ENCODE data around the gene PRR30. TPM values are rescaled to one million over a fixed set of nuclear protein-coding genes. Genes with fewer than 3 reads are reported as not detected.

Gene PRR30
- total RNA-seq, 1 experiment from 2014 or later = not detected

DNA sequence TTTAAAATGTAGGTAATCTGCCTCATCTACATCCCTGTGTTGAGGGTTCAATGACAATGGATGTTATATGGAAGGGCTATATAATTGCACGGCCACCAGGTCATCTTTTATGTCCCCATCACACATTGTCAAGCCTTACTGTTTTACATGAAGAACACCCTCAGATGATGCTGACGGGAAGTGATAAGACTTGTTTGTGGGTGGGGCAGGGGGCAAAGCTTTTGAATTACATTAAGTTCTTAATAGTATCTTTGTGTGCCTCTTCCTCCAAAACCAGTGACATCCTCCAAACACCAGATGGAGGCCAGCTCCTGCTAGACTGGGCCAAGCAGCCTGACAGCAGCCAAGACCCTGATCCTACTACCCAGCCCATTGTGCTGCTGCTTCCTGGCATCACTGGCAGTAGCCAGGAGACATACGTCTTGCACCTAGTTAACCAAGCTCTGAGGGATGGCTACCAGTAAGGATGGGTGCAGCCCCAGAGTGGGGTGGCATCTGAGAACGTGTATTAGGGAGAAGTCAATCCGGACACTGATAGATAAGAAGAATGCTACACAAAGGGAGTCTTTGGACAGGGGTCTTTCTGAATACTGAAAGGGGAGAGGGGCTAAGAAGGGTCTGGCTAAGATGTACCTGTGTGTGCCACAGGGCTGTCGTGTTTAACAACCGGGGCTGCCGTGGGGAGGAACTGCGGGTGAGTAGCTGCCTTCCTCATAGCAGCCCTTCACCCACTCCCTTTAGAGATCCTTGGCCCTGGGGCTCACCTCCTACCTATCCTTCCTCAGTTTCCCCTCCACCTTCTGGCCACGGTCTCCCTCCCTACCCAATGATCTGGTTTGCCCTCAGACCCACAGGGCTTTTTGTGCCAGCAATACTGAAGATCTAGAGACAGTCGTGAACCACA is 10.3 kb downstream of the PRR30 start:
- Mint-ChIP-seq H3K4me1 (ENCODE audit: low read depth, unreplicated experiment) (peaks cover 17% of the 10 kb centered on the region), H3K36me3 (ENCODE audit: insufficient read depth, unreplicated experiment) (peaks cover 17% of the 10 kb centered on the region), H3K27me3 (ENCODE audit: unreplicated experiment) (no peaks in the 10 kb centered on the region), H3K4me3 (ENCODE audit: low read depth, unreplicated experiment) (no peak overlapping the region), H3K9me3 (ENCODE audit: low read depth, unreplicated experiment) (no peaks in the 10 kb centered on the region), H3K27ac (ENCODE audit: unreplicated experiment) (no peak overlapping the region)
- DNase-seq = no peak
- no TSS peak for BruUV-seq (replicated peaks)
- TF ChIP-seq, protein P1, sequence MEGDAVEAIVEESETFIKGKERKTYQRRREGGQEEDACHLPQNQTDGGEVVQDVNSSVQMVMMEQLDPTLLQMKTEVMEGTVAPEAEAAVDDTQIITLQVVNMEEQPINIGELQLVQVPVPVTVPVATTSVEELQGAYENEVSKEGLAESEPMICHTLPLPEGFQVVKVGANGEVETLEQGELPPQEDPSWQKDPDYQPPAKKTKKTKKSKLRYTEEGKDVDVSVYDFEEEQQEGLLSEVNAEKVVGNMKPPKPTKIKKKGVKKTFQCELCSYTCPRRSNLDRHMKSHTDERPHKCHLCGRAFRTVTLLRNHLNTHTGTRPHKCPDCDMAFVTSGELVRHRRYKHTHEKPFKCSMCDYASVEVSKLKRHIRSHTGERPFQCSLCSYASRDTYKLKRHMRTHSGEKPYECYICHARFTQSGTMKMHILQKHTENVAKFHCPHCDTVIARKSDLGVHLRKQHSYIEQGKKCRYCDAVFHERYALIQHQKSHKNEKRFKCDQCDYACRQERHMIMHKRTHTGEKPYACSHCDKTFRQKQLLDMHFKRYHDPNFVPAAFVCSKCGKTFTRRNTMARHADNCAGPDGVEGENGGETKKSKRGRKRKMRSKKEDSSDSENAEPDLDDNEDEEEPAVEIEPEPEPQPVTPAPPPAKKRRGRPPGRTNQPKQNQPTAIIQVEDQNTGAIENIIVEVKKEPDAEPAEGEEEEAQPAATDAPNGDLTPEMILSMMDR (IDR thresholded peaks at IDR 0.05; ENCODE audit: unreplicated experiment) = no peak
- CTCF ChIA-PET = interaction anchor here (0.6 kb wide), 1 partner anchor 614 kb away, joined by 4 read pairs; no protein-coding TSS in a partner anchor
- intact Hi-C loops (cut with micrococcal nuclease; ENCODE audit: unreplicated experiment) = no loop called here

DNA sequence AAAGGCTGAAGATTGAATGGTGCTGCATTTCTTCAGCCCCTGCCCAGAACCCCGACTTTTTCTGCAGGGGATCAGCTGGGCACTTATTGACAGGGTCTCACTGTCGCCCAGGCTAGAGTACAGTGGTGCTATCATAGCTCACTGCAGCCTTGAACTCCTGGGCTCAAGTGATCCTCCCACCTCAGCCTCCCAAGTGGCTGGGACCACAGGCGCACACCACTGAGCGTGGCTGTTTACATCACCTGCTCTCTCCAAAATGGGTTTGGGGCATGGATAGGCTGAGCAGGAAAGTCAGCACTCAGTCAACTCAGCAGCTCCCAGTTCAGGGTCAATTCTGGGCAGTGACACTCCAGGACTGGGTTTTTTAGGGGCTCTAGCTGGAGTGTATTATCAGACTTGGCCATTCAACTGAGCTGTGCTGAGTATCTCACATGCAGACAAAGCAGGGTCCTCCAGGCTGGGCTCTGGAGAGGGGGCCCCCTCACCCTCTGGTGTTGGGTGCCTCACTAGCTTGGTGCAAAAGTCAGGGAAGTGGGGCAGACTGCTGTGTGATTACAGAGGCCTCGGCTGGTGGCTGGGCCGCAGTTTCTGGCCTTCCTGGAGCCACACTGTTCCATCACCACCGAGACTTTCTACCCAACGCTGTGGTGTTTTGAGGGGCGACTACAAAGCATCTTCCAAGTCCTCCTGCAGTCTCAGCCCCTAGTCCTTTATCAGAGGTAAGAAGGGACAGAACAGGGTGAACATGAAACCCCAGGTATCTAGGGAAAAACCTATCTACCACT is 11.1 kb downstream of the PRR30 start:
- no TSS peak for BruUV-seq (replicated peaks)
- Mint-ChIP-seq H3K4me1 (ENCODE audit: low read depth, unreplicated experiment) (peaks cover 12% of the 10 kb centered on the region), H3K4me3 (ENCODE audit: low read depth, unreplicated experiment) (no peak overlapping the region), H3K9me3 (ENCODE audit: low read depth, unreplicated experiment) (no peaks in the 10 kb centered on the region), H3K27me3 (ENCODE audit: unreplicated experiment) (peaks cover 5% of the 10 kb centered on the region), H3K27ac (ENCODE audit: unreplicated experiment) (no peak overlapping the region), H3K36me3 (ENCODE audit: insufficient read depth, unreplicated experiment) (peaks cover 18% of the 10 kb centered on the region)
- intact Hi-C loops (cut with micrococcal nuclease; ENCODE audit: unreplicated experiment) = no loop called here
- CTCF ChIA-PET = no interaction called here
- DNase-seq = no peak
- TF ChIP-seq, protein P1 (IDR thresholded peaks at IDR 0.05; ENCODE audit: unreplicated experiment) = no peak

DNA sequence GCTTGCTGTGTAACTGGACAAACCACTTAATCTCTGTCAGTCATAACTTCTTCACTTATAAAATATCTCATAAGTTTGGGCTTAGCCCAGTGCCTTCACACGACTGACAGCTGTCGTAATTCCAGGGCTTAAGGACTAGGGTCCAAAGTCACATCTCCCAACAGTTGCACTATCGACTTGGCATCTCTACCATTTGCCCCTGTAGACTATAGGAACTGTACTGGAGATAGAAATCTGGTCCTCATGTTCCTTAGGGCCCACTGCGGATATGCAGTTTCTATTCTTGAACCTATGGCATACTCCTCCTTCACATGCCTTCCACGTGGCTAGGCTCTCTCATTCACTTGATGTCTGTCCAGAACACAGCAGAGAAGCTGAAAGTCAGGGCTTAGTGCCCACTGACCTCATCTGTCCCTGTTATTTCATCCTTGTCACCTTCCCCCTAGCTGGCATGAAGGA is 12.9 kb downstream of the PRR30 start:
- H3K4me1 Mint-ChIP-seq (ENCODE audit: low read depth, unreplicated experiment) = peaks cover 8% of the 10 kb centered on the region
- H3K9me3 Mint-ChIP-seq (ENCODE audit: low read depth, unreplicated experiment) = no peaks in the 10 kb centered on the region
- BruUV-seq (replicated peaks) = TSS peak; percentile 8
- DNase-seq = no peak
- CTCF ChIA-PET = no interaction called here
- H3K4me3 Mint-ChIP-seq (ENCODE audit: low read depth, unreplicated experiment) = no peak overlapping the region
- H3K27me3 Mint-ChIP-seq (ENCODE audit: unreplicated experiment) = peaks cover 23% of the 10 kb centered on the region
- TF ChIP-seq, protein P1 (IDR thresholded peaks at IDR 0.05; ENCODE audit: unreplicated experiment) = no peak
- peaks cover 22% of the 10 kb centered on the region for H3K36me3 Mint-ChIP-seq (ENCODE audit: insufficient read depth, unreplicated experiment)
- peak overlapping the region; percentile 31 for H3K27ac Mint-ChIP-seq (ENCODE audit: unreplicated experiment)
- intact Hi-C loops (cut with micrococcal nuclease; ENCODE audit: unreplicated experiment) = no loop called here

DNA sequence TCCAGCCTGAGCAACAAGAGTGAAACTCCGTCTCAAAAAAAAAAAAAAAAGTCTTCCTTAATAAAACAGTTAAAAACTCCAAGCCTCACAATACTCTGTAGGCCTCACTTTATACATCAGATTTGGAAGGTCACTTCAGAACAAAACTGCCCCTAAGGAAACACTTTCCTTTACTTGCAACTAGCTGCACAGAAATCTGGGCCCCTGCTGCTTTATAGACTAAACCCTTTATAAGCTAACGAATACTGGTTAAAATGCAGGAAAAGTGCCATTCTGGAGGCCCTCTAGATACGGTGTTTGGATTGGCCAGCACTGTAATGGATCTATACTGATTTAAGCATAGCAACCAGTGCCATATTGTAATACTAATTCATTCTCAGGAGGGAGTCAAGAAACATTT is 14.1 kb downstream of the PRR30 start:
- peaks cover 8% of the 10 kb centered on the region for H3K4me1 Mint-ChIP-seq (ENCODE audit: low read depth, unreplicated experiment)
- H3K4me3 Mint-ChIP-seq (ENCODE audit: low read depth, unreplicated experiment) = no peak overlapping the region
- no TSS peak for BruUV-seq (replicated peaks)
- H3K36me3 Mint-ChIP-seq (ENCODE audit: insufficient read depth, unreplicated experiment) = peaks cover 22% of the 10 kb centered on the region
- TF ChIP-seq, protein P1 (IDR thresholded peaks at IDR 0.05; ENCODE audit: unreplicated experiment) = no peak
- H3K27ac Mint-ChIP-seq (ENCODE audit: unreplicated experiment) = no peak overlapping the region
- intact Hi-C loops (cut with micrococcal nuclease; ENCODE audit: unreplicated experiment) = no loop called here
- no peak for DNase-seq
- no peaks in the 10 kb centered on the region for H3K9me3 Mint-ChIP-seq (ENCODE audit: low read depth, unreplicated experiment)
- peaks cover 35% of the 10 kb centered on the region for H3K27me3 Mint-ChIP-seq (ENCODE audit: unreplicated experiment)
- CTCF ChIA-PET = no interaction called here

All from Calu3 (cell line).